Skin of body (tissue), 2 donors: ENCODE results near the gene HDAC9. TPM values are rescaled to one million over a fixed set of nuclear protein-coding genes. Genes with fewer than 3 reads are reported as not detected.

Experiments
- DNase-seq: peaks from one replicate; lab custom pipeline; 2025; lab: John Stamatoyannopoulos, UW
- total RNA-seq: library from RNA; depleted of rRNA; stranded (reverse); fragments of >200 nt; gene quantifications from one replicate; pipeline ENCODE4 v1.2.3, GENCODE V29; 2014

The HDAC9 gene
- total RNA-seq, 1 donor from 2014 or later = 28.2 TPM

- DNase-seq = no peak
Observed at GRCh38 chr7:18552943-18553604, 57.5 kb downstream of the HDAC9 start.

DNA sequence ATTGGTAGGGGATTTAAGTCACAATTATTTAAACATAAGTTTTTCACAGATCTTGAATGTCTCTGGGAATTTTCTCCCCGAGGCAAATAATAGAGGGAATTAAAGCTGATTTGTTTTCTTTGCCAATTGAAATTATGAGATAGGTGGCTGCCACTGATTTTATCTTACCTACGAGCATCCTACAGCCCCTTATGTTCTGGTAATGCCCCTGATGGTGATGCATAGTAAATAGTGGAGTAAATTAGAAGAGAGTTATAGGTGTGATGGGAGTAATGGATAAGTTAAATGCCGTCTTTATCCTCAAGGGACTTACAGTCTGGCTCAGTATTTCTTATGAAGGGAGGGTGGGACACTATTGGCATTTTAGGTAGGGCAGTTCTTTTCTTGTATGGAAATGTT, 58.1 kb downstream of the HDAC9 start:
- DNase-seq = no peak

DNA sequence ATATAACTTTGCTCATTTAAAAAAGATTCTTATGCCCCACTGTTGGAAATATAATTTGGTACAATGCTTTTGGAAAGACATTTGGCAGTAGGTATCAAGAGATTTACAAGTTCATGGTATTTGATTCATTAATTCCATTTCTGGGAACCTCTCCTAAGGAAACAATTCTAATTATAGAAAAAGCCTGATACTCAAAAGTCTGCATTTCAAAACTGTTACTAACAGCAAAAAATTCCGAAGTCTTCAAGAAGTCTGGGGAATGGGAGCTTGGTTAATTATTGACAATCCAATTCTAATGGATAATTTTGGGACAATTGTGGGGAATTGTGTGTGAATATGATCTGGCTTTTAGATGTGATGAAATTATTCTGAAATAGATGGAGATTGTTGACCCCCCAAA, 59.6 kb downstream of the HDAC9 start:
- no peak for DNase-seq

DNA sequence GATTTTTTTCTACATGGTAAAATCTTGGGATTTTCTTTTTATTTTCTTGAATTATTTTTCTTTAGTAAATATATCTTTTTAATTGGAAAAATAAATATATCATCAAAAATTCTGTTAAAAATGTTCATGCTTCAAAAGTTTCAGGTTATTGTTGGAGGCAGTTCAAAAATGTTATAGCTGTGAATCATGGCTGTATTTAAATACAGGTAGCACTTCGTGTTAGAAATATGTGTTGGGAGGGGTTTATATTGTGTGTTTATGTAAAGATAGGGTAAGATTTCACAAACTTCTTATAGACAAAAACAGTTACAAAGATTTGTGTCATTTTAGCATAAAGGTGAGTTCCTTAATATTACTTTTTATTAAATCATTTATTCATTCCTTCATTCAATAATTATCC, 60.4 kb downstream of the HDAC9 start:
- DNase-seq = no peak

- no peak for DNase-seq
Observed at GRCh38 chr7:18558503-18558902, 63.0 kb downstream of the HDAC9 start.

DNA sequence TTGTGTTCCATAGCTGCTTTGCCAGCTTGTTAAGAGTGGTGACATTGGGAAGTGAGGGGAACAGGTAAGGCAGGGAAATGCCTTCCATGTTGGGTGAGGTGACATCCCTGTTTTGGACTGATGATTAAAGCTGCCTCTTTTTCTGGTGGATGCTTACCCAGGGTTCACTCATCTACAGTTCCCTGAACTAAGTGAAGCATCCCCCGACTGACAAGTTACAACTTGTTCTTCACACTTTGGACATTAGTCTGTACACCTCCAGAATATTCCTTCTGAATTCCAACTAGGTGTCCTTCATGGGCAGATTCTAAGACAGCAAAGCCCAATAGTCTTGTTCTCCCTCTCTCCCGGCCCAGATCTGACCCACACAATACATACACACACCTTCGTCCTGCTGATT, 63.4 kb downstream of the HDAC9 start:
- DNase-seq = no peak

- no peak for DNase-seq
Observed at GRCh38 chr7:18559756-18560155, 64.2 kb downstream of the HDAC9 start.

GRCh38 chr7:18564779-18565178, 69.2 kb downstream of the HDAC9 start:
- no peak for DNase-seq

GRCh38 chr7:18565337-18565736, 69.8 kb downstream of the HDAC9 start:
- DNase-seq = no peak

- no peak for DNase-seq
Observed at GRCh38 chr7:18566205-18566604, 70.7 kb downstream of the HDAC9 start.

GRCh38 chr7:18566829-18567228, 71.3 kb downstream of the HDAC9 start:
- no peak for DNase-seq

DNA sequence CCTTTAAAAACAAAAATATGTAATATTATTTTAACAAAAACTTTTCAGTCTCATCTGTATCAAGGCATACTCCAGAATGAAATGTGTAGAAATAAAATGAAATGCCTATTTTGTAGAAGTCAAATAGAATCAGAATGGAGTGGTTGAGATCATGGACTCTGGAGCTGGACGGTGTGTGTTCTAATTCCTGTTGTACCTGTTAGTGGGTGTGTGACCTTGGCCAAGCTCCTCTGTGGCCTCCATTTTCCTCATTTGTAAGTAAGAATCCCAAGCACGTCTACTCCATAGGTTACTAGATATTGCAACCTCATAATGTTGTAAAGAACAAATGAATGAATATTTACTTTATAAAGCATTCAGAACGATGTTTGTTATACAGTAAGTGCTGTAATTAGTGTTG, 74.9 kb downstream of the HDAC9 start:
- DNase-seq = no peak

DNA sequence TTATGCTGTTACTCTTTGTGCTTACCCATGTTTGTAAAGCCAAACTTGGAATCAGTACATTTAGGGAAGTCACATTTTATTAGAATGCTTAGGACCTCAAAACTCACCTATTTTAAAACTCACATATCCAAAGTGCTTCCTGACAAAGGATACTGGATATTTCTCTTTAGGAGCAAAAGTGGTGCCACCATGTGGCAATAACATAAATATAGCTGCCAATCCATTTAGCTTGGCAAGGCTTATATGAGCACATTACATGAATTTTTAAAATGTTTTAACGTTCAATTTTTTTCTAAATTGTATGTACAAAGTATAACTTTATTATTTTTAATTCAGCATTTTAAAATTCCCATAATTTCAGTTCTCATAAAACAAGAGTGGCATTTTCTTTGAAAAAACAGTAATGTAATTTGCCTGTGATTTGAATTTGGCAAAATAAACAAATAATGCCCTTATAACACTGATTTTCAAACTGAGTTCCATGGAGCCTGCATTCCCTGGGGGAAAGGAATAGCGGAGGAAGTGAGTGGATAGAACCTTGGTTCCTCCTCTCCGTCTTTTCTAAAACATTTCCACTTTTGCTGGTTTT, 75.4 kb downstream of the HDAC9 start:
- no peak for DNase-seq

DNA sequence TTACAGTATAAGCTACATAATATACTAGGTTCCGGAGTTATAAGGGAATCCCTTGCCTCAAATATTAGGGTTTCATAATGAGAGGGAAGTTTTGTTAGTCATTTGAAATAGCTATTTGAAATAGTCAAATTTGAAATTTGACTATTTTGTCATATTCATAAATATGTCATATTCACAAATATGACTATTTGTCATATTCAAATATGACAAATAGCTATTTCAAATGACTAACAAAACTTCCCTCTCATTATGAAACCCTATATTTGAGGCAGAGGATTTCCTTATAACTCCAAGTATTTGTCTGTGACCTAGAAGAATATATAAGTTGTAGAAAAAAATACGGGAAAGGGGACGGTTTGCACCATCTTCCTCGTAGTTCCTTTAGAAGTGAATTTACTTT, 76.6 kb downstream of the HDAC9 start:
- DNase-seq = no peak

DNA sequence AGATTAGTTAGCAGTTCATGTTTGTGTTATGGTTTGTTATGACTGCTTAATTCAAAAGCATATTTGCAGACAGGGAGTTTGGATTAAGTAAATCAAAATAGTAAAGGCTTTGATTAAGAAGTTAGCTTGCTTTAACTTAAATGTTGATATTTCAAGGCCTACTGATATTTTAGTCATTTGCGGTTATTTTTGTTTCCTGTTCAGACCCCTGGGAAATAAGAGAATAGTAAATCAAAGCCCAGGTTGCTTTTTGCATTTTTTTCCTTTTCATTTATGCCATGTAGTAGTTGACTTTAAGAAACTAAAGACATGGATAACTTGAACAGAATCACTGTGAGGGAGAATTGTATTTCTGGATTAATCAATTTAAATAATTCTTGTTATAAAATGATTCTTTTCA, 77.3 kb downstream of the HDAC9 start:
- DNase-seq = no peak

DNA sequence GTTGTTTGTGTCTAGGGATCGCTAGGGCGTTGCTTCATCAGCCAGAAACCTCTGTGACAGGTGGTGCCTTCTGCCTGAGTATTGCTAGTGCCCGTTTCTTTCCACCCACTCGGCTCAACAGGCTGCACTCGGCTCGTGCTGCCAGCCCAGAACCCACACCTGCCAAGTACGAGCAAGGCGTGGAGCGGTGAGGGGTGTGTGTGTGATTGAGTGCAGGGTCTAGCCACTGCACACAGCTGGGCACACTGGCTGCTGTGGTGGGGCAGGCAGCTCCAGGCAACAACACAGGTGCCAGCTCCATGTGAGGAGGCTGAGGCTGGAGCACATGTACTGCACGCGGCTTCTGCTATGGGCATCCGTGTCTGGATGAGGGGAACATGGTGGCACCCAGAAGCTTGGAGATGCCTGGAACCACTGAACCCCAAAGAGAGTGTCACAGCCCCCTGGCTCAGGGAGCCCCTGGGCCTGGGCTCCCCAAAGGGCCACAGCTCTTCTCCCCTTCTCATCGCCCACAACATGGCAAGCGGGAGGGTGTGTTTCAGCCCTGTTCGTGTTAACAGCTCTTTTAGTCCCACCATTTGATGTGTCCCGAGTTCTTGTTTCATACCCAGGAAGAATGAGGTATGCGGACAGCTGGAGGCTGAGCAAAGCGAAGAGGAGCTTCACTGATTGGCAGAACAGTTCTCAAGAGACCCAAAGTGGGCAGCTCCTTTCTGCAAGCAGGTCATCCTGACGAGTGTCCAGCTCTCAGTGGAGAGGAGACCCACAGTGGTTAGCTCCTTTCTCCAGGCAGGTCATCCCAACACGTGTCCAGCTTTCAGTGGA, 78.1 kb downstream of the HDAC9 start:
- no peak for DNase-seq

DNA sequence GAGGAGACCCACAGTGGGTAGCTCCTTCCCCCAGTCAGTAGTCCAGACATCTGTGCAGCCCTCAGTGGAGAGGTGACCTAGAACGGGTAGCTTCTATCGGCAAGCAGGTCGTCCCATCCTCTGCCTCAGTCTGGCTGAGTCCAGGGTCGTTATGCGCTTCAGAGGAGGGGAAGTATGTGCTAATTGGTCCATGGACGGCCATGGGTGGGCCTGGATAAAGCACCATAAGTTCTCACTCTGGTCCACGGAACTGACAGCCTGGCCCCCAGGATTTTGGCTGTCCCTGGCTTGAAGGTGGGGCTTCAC, 78.6 kb downstream of the HDAC9 start:
- no peak for DNase-seq

- no peak for DNase-seq
Observed at GRCh38 chr7:18574676-18575075, 79.1 kb downstream of the HDAC9 start.

- no peak for DNase-seq
Observed at GRCh38 chr7:18575622-18576572, 80.3 kb downstream of the HDAC9 start.

- DNase-seq = no peak
Observed at GRCh38 chr7:18577096-18577771, 81.7 kb downstream of the HDAC9 start.

DNA sequence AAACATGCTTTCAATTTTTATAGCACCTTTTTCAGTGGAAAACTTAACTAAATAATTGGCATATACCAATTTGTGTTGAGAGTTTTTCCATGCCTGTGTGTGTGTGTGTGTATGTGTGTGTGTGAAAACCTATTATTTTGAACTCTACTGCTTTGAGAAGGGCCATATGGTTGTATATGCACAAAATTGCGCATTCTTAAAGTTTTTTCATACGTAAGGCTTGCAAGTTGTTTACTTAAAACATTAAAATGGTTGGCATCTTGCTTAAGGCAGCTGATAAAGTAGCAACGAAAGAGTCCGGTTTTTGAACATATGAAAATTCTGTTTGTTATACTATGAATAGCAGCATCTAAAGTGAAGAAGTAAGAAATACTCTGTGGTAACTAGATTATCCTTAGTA, 84.1 kb downstream of the HDAC9 start:
- DNase-seq = no peak
